B cell (primary cell): ENCODE data around the gene E2F7. TPM values are rescaled to one million over a fixed set of nuclear protein-coding genes. Genes with fewer than 3 reads are reported as not detected.

ENCODE experiments used
- ATAC-seq: fragments of 200-7000 bp; cut with Tn5 transposase; one replicate; pipeline ENCODE4 v1.10.0; 2021; ENCODE audit warnings: low read depth, mild to moderate bottlenecking, moderate number of reproducible peaks, moderate library complexity
- CTCF ChIA-PET: fragments of 350-600 bp; sonication (Branson Sonifier 250); formaldehyde crosslinking; loops from one replicate; lab custom pipeline; 2021; ENCODE audit warnings: antibody characterized with exemption, inconsistent platforms; lab: Charles Lee
- POLR2A ChIA-PET: fragments of 350-600 bp; sonication (Branson Sonifier 250); formaldehyde crosslinking; loops from one replicate; lab custom pipeline; 2021; ENCODE audit warnings: antibody characterized with exemption; lab: Charles Lee
- DNase-seq: peaks from one replicate; pipeline ENCODE4 v3.0.0; 2013
- H2AFZ ChIP-seq: 2 replicates; pipeline ENCODE4 v1.6.1; 2012; ENCODE audit warnings: mild to moderate bottlenecking, low read depth, low read length; ENCODE audit not compliant: insufficient read depth, poor library complexity, severe bottlenecking
- H3K27ac ChIP-seq, 2 donors: 1 replicate in 1 of 2; 2 replicates in 1 of 2; pipeline ENCODE4 v1.5.1; 2012 to 2013; ENCODE audit warnings: low read length in 2 of 2, mild to moderate bottlenecking in 2 of 2, moderate library complexity in 1 of 2
- H3K27me3 ChIP-seq, 4 experiments: fragments of 200-600 bp in 1 of 4; sonication (generic) in 1 of 4; replicated peaks in 1 of 4; 1 replicate in 2 of 4; 2 replicates in 2 of 4; pipeline versions ENCODE4 v1.6.1 to v1.7.0; 2013 to 2016; ENCODE audit warnings: low read length in 3 of 4, mild to moderate bottlenecking in 2 of 4, mixed read lengths in 1 of 4, moderate library complexity in 1 of 4; ENCODE audit not compliant: insufficient read depth in 4 of 4, control insufficient read depth in 3 of 4; ENCODE audit errors: control extremely low read depth in 1 of 4
- H3K36me3 ChIP-seq, 2 experiments: replicated peaks in 1 of 2; 1 replicate in 1 of 2; 2 replicates in 1 of 2; pipeline versions ENCODE4 v1.6.1 to v1.7.1; 2013; ENCODE audit warnings: low read length in 1 of 2; ENCODE audit not compliant: insufficient read depth in 2 of 2, control insufficient read depth in 1 of 2; ENCODE audit errors: control extremely low read depth in 1 of 2, extremely low read depth in 1 of 2
- H3K4me1 ChIP-seq, 2 donors: fragments of 200-600 bp in 1 of 2; sonication (generic) in 1 of 2; 1 replicate in 1 of 2; 2 replicates in 1 of 2; pipeline versions ENCODE4 v1.5.1 to v1.6.1; 2013 to 2017; ENCODE audit warnings: low read length in 2 of 2; ENCODE audit not compliant: control insufficient read depth in 2 of 2, insufficient read depth in 2 of 2
- H3K4me2 ChIP-seq: replicated peaks from 2 replicates; pipeline ENCODE3; 2012; ENCODE audit warnings: mild to moderate bottlenecking, low read depth, low read length; ENCODE audit not compliant: poor library complexity, severe bottlenecking
- H3K4me3 ChIP-seq, 5 experiments: fragments of 200-600 bp in 1 of 5; sonication (generic) in 1 of 5; 1 replicate in 3 of 5; 2 replicates in 2 of 5; pipeline versions ENCODE4 v1.5.1 to v1.7.0; 2011 to 2016; ENCODE audit warnings: low read length in 4 of 5, mild to moderate bottlenecking in 4 of 5, low read depth in 2 of 5, control low read depth in 1 of 5, moderate library complexity in 1 of 5; ENCODE audit not compliant: insufficient read depth in 1 of 5; ENCODE audit errors: control extremely low read depth in 1 of 5, extremely low read depth in 1 of 5
- H3K79me2 ChIP-seq: fragments of 200-600 bp; sonication (generic); one replicate; pipeline ENCODE4 v1.6.0; 2016; ENCODE audit warnings: low read length; ENCODE audit not compliant: control insufficient read depth, insufficient read depth
- H3K9ac ChIP-seq: fragments of 200-600 bp; sonication (generic); 2 replicates; pipeline ENCODE4 v1.6.1; 2017; ENCODE audit warnings: mild to moderate bottlenecking, low read length, moderate library complexity
- H3K9me3 ChIP-seq, 3 donors: one replicate each; pipeline versions ENCODE4 v1.6.1 to v1.7.1; 2013; ENCODE audit warnings: low read length in 2 of 3; ENCODE audit not compliant: control insufficient read depth in 2 of 3, insufficient read depth in 1 of 3; ENCODE audit errors: control extremely low read depth in 1 of 3
- H4K20me1 ChIP-seq: 2 replicates; pipeline ENCODE4 v1.6.0; 2012; ENCODE audit warnings: mild to moderate bottlenecking, low read length; ENCODE audit not compliant: insufficient read depth, control insufficient read depth, poor library complexity, severe bottlenecking
- H3K27ac Mint-ChIP-seq: one replicate; pipeline ENCODE4 v1.8.0; 2021; ENCODE audit warnings: mixed read lengths
- H3K27me3 Mint-ChIP-seq: one replicate; pipeline ENCODE4 v1.8.0; 2021; ENCODE audit warnings: mixed read lengths
- H3K4me1 Mint-ChIP-seq: one replicate; pipeline ENCODE4 v1.8.0; 2021; ENCODE audit warnings: mixed read lengths
- H3K4me3 Mint-ChIP-seq: one replicate; pipeline ENCODE4 v1.8.0; 2021; ENCODE audit warnings: mixed read lengths
- H3K9me3 Mint-ChIP-seq: one replicate; pipeline ENCODE4 v1.8.0; 2022; ENCODE audit warnings: mixed read lengths; ENCODE audit not compliant: insufficient read depth
- EZH2 ChIP-seq: IDR thresholded peaks from 2 replicates; pipeline ENCODE4 v1.6.1; 2012; ENCODE audit warnings: borderline replicate concordance, low read depth, mild to moderate bottlenecking, moderate library complexity, low read length; ENCODE audit not compliant: insufficient read depth, poor library complexity, severe bottlenecking
- WGBS: methylation state at CpG from one replicate; pipeline ENCODE4 v1.1.5; 2013; ENCODE audit warnings: missing lambda C conversion rate; ENCODE audit not compliant: insufficient coverage; 5-methylcytosine and 5-hydroxymethylcytosine counted together
- intact Hi-C: fragments of 100-400 bp; cut with micrococcal nuclease; formaldehyde crosslinking; loops from one replicate; pipeline ENCODE4 v1.10.0; 2022
- polyA plus RNA-seq: library from polyadenylated mRNA; depleted of rRNA; stranded (reverse); fragments of >200 nt; gene quantifications from 2 replicates; pipeline ENCODE4 v1.2.3, GENCODE V29; 2012
- total RNA-seq, 2 donors: library from RNA; stranded (reverse); fragments of 120-200 nt in 1 of 2; gene quantifications; 1 replicate in 1 of 2; 2 replicates in 1 of 2; pipeline versions ENCODE4 v1.2.3 to v1.2.4, GENCODE V29; 2013 to 2022
- TF ChIP-seq, protein P1 (sequence below): fragments of 200-600 bp; IDR thresholded peaks from one replicate; pipeline ENCODE4 v1.8.0; 2022; ENCODE audit warnings: antibody characterized with exemption, mild to moderate bottlenecking

The E2F7 gene
- total and polyA plus RNA-seq, 2 donors (not counting 1 experiment from before 2014, with no cell fraction given), result 0.15 to 0.42 TPM

GRCh38 chr12:76976777-76977382 is 88.5 kb downstream of the E2F7 start:
- Mint-ChIP-seq H3K27me3 (peaks cover 8% of the 10 kb centered on the region), H3K4me1 (no peaks in the 10 kb centered on the region)
- POLR2A ChIA-PET, result no interaction called here

More at GRCh38 chr12:76976777-76977382, 88.5 kb downstream of the E2F7 start:
- Histone ChIP-seq H3K9ac (no peak overlapping the region), H3K27me3 (no peaks in the 10 kb centered on the region), H4K20me1 (no peaks in the 10 kb centered on the region), H3K4me3 (no peak overlapping the region), H3K36me3 (no peaks in the 10 kb centered on the region), H2AFZ (no peak overlapping the region), H3K9me3 (peaks cover 0 to 2% (median 1%) of the 10 kb centered on the region in 3 donors), H3K27ac (no peak overlapping the region), H3K79me2 (no peaks in the 10 kb centered on the region), H3K4me1 (no peaks in the 10 kb centered on the region), H3K4me2 (no peak overlapping the region)
- no CpG with 5 or more reads among the region's 2 CpGs for WGBS
- Mint-ChIP-seq H3K27ac (no peak overlapping the region), H3K9me3 (no peaks in the 10 kb centered on the region), H3K4me3 (no peak overlapping the region)
- intact Hi-C loops, result no loop called here
- no peak for TF ChIP-seq EZH2
- TF ChIP-seq, protein P1, sequence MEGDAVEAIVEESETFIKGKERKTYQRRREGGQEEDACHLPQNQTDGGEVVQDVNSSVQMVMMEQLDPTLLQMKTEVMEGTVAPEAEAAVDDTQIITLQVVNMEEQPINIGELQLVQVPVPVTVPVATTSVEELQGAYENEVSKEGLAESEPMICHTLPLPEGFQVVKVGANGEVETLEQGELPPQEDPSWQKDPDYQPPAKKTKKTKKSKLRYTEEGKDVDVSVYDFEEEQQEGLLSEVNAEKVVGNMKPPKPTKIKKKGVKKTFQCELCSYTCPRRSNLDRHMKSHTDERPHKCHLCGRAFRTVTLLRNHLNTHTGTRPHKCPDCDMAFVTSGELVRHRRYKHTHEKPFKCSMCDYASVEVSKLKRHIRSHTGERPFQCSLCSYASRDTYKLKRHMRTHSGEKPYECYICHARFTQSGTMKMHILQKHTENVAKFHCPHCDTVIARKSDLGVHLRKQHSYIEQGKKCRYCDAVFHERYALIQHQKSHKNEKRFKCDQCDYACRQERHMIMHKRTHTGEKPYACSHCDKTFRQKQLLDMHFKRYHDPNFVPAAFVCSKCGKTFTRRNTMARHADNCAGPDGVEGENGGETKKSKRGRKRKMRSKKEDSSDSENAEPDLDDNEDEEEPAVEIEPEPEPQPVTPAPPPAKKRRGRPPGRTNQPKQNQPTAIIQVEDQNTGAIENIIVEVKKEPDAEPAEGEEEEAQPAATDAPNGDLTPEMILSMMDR, result no peak
- CTCF ChIA-PET, result no interaction called here
- no peak for DNase-seq
- no peak for ATAC-seq

Other genes starting within 250 kb of the E2F7 start
- 0.44 TPM in 1 of 2 replicates, not detected in the other for gene CSRP2, start 186.6 kb downstream of the E2F7 start, total RNA-seq
- 0.14 TPM in 1 of 2 replicates, not detected in the other for gene CSRP2, start 186.6 kb downstream of the E2F7 start, polyA plus RNA-seq